MCF 10A (cell line): Measurements from ENCODE around the gene TTC7B. TPM values are rescaled to one million over a fixed set of nuclear protein-coding genes. Genes with fewer than 3 reads are reported as not detected.

ENCODE experiments used
- BruUV-seq: library from RNA; stranded (reverse); fragments of 400-500 nt; replicated peaks from 2 replicates; lab custom pipeline; 2021; lab: Mats Ljungman, UMichigan
- CTCF ChIA-PET: fragments of 300-600 bp; sonication (Branson Sonifier 250); formaldehyde crosslinking; extraction: SDS; loops from one replicate; lab custom pipeline; 2021; ENCODE audit warnings: antibody characterized with exemption, inconsistent platforms; lab: Yijun Ruan, JAX
- POLR2A ChIA-PET: fragments of 300-600, 350-650 bp; sonication (Branson Sonifier 250); formaldehyde crosslinking; extraction: SDS; loops from one replicate; lab custom pipeline; 2020; ENCODE audit warnings: antibody characterized with exemption, inconsistent platforms; lab: Yijun Ruan, JAX
- DNase-seq: peaks from one replicate; pipeline ENCODE4 v3.0.0-alpha.2; 2018; ENCODE audit not compliant: unreplicated experiment
- H3K27ac Mint-ChIP-seq: one replicate; pipeline ENCODE4 v1.8.0; 2022; ENCODE audit warnings: mild to moderate bottlenecking, low read depth, mixed read lengths; ENCODE audit not compliant: unreplicated experiment
- H3K27me3 Mint-ChIP-seq: one replicate; pipeline ENCODE4 v1.8.0; 2022; ENCODE audit warnings: mixed read lengths; ENCODE audit not compliant: insufficient read depth, unreplicated experiment
- H3K36me3 Mint-ChIP-seq: one replicate; pipeline ENCODE4 v1.8.0; 2022; ENCODE audit warnings: mild to moderate bottlenecking, moderate library complexity, mixed read lengths; ENCODE audit not compliant: insufficient read depth, unreplicated experiment
- H3K4me1 Mint-ChIP-seq: one replicate; pipeline ENCODE4 v1.8.0; 2022; ENCODE audit warnings: mixed read lengths; ENCODE audit not compliant: insufficient read depth, unreplicated experiment
- H3K4me3 Mint-ChIP-seq: one replicate; pipeline ENCODE4 v1.8.0; 2022; ENCODE audit warnings: mild to moderate bottlenecking, moderate library complexity, mixed read lengths; ENCODE audit not compliant: unreplicated experiment
- H3K9me3 Mint-ChIP-seq: one replicate; pipeline ENCODE4 v1.8.0; 2022; ENCODE audit warnings: mixed read lengths; ENCODE audit not compliant: unreplicated experiment
- intact Hi-C: fragments of 100-400 bp; cut with micrococcal nuclease; formaldehyde crosslinking; loops from 2 replicates; pipeline ENCODE4 v1.14.1; 2022
- total RNA-seq: library from RNA; stranded (reverse); gene quantifications from 2 replicates; pipeline ENCODE4 v1.2.3, GENCODE V29; 2022
- TF ChIP-seq, protein P1 (sequence below): fragments of 200-600 bp; IDR thresholded peaks from one replicate; pipeline ENCODE4 v1.8.0; 2022; ENCODE audit warnings: antibody characterized with exemption, mild to moderate bottlenecking; ENCODE audit not compliant: unreplicated experiment

The TTC7B gene
- total RNA-seq, 1 experiment from 2014 or later: 31.1 TPM

- ChIA-PET POLR2A (interaction anchor here (0.9 to 2.0 kb wide), 6 partner anchors 14 to 210 kb away, joined by 3 to 11 read pairs (median 6); no protein-coding TSS in a partner anchor), CTCF (interaction anchor here (0.6 to 1.3 kb wide), 4 partner anchors 30 to 80 kb away, joined by 3 to 4 read pairs (median 3); no protein-coding TSS in a partner anchor)
- Mint-ChIP-seq H3K27me3 (no peaks in the 10 kb centered on the region), H3K36me3 (peaks cover 4% of the 10 kb centered on the region), H3K4me1 (peaks cover 26% of the 10 kb centered on the region), H3K27ac (peak overlapping the region; percentile 66), H3K9me3 (no peaks in the 10 kb centered on the region), H3K4me3 (peak overlapping the region; percentile 47)
- TF ChIP-seq, protein P1, sequence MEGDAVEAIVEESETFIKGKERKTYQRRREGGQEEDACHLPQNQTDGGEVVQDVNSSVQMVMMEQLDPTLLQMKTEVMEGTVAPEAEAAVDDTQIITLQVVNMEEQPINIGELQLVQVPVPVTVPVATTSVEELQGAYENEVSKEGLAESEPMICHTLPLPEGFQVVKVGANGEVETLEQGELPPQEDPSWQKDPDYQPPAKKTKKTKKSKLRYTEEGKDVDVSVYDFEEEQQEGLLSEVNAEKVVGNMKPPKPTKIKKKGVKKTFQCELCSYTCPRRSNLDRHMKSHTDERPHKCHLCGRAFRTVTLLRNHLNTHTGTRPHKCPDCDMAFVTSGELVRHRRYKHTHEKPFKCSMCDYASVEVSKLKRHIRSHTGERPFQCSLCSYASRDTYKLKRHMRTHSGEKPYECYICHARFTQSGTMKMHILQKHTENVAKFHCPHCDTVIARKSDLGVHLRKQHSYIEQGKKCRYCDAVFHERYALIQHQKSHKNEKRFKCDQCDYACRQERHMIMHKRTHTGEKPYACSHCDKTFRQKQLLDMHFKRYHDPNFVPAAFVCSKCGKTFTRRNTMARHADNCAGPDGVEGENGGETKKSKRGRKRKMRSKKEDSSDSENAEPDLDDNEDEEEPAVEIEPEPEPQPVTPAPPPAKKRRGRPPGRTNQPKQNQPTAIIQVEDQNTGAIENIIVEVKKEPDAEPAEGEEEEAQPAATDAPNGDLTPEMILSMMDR: no peak
- intact Hi-C loops: no loop called here
- BruUV-seq: no TSS peak
- peak; percentile 58 for DNase-seq
Measured at GRCh38 chr14:90850487-90850886, 34.3 kb upstream of the TTC7B start.

DNA sequence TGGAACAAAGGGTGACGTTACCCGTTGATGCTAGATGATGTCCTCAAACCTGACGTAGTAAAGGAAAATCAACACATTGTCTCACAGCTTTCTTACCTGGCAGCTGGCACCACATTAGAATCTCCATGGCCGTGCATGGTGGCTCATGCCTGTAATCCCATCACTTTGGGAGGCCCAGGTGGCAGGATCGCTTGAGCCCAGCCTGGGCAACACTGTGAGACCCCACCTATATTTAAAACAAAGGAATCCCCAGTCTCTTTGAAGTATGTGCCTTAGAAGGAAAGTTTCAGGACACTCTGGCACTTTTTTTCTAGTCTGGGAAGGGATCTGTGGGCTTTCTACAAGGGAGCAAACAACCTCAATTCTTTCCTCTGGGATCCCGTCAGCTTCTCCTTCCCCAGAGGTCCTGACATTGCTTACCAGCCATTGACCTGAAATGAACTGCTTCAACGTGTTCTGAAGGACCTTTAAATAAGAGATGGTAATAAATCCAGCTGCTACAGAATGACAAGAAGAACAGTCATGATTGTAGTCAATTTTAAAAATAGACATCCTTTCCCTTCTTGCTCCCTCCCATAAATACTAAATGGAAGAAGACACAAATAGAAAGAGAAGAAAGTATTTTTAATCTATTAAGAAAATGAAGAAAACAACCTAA, 33.7 kb upstream of the TTC7B start:
- TF ChIP-seq, protein P1: no peak
- no peak overlapping the region for H3K4me3 Mint-ChIP-seq
- no peaks in the 10 kb centered on the region for H3K9me3 Mint-ChIP-seq
- H3K4me1 Mint-ChIP-seq: peaks cover 26% of the 10 kb centered on the region
- ChIA-PET CTCF (interaction anchor here (0.6 to 1.3 kb wide), 5 partner anchors 30 to 91 kb away, joined by 3 to 4 read pairs (median 3); no protein-coding TSS in a partner anchor), POLR2A (interaction anchor here (0.8 to 2.0 kb wide), 7 partner anchors 13 to 211 kb away, joined by 3 to 11 read pairs (median 5); no protein-coding TSS in a partner anchor)
- TSS peak; percentile 74 for BruUV-seq
- no peak for DNase-seq
- peaks cover 4% of the 10 kb centered on the region for H3K36me3 Mint-ChIP-seq
- no peaks in the 10 kb centered on the region for H3K27me3 Mint-ChIP-seq
- peak overlapping the region; percentile 28 for H3K27ac Mint-ChIP-seq
- intact Hi-C loops: no loop called here

DNA sequence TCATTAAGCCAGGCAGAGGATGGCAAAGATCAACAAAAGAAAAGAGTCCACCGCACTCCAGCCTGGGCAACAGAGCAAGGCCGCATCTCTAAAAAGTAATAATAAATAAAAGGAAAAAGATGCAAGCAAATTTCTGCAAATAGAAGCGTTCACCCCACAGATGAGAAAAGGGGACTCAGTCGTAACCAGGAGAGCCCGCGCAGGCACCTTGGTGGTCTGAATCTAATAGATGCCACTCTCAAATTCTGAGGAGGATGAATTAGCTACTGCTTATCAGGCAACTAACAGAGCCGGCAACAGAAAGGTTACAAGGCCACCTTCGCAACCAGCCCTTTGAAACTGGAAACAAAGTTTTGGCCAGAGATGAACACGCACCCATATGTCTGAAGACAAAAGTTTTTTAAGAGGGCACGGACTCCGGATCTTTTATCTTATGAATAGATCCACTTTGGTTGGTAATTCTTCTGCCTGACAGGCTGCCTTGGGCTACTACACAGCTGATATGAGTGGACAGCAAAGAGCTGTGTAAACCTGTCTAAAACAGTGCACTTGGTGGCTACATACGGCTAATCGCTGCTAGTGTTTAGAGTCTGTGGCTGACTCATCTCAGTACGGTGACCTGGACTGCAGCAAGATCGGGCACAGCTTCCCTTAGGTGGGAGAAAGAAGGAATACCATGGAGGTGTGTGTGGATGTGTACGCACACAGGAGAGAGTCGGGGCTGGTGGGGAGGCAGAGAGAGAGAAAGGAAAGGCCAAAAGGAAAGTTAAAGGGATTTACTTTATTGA, 32.9 kb upstream of the TTC7B start:
- peak overlapping the region; percentile 28 for H3K27ac Mint-ChIP-seq
- H3K9me3 Mint-ChIP-seq: no peaks in the 10 kb centered on the region
- no peaks in the 10 kb centered on the region for H3K27me3 Mint-ChIP-seq
- no TSS peak for BruUV-seq
- ChIA-PET POLR2A (interaction anchor here (0.8 kb wide), 1 partner anchor 14 kb away, joined by 3 read pairs; no protein-coding TSS in a partner anchor), CTCF (interaction anchor here (1.1 to 1.2 kb wide), 2 partner anchors 29 to 91 kb away, joined by 3 read pairs; no protein-coding TSS in a partner anchor)
- intact Hi-C loops: no loop called here
- H3K4me3 Mint-ChIP-seq: no peak overlapping the region
- H3K4me1 Mint-ChIP-seq: peaks cover 26% of the 10 kb centered on the region
- TF ChIP-seq, protein P1: no peak
- peaks cover 4% of the 10 kb centered on the region for H3K36me3 Mint-ChIP-seq
- no peak for DNase-seq

GRCh38 chr14:90846511-90846910, 30.3 kb upstream of the TTC7B start:
- CTCF ChIA-PET: no interaction called here
- TF ChIP-seq, protein P1: no peak
- Mint-ChIP-seq H3K27me3 (no peaks in the 10 kb centered on the region), H3K36me3 (peaks cover 2% of the 10 kb centered on the region), H3K9me3 (no peaks in the 10 kb centered on the region), H3K4me3 (no peak overlapping the region), H3K27ac (no peak overlapping the region), H3K4me1 (peaks cover 26% of the 10 kb centered on the region)
- intact Hi-C loops: no loop called here
- peak; percentile 26 for DNase-seq
- BruUV-seq: no TSS peak
- POLR2A ChIA-PET: interaction anchor here (1.2 kb wide), 1 partner anchor 213 kb away, joined by 5 read pairs; no protein-coding TSS in a partner anchor
